HG02763 (cell line): ENCODE data around the gene COL4A1.

Experiments used
- ATAC-seq: cut with Tn5 transposase; IDR thresholded peaks from one replicate; pipeline ENCODE4 v1.9.1; 2021; ENCODE audit warnings: mild to moderate bottlenecking, moderate library complexity; ENCODE audit not compliant: unreplicated experiment

Gene COL4A1

DNA sequence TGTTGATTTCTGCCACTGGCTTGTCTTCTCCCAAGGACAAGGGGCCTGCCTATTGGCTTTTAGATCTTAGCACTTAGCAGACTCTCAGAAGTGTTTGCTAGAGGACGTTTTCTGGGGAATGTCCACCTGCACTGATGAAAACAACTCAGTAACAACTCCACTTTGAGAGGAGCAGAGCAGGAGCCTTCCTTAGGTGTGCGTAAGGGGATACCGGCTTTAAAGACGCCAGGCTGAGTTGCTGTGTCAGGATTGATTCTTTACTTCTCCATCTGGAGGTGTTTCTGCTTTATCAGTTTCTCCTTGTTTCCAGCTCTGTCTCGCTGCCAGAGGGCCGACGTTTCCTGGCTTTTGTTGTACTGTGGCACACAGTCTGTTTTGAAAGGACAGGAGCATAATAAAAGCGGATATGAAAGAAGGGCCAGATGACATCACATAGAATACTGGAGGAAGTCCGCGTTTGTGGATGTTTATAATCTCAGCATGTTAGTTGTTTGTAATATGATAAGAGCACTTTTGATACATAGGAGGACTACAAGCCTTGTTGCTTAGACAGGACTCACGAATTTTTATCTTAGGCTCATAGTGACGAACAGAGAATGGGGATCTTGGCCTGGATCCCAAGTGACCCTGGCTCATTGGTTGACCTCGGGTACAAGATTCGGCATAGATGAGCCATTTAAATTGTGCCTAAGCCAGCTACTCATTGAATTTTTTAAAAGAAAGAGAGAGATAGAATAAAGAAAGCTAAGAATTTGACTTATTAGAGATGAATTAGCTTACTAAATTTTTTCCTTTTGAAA, 34.7 kb upstream of the COL4A1 start:
- no peak for ATAC-seq

DNA sequence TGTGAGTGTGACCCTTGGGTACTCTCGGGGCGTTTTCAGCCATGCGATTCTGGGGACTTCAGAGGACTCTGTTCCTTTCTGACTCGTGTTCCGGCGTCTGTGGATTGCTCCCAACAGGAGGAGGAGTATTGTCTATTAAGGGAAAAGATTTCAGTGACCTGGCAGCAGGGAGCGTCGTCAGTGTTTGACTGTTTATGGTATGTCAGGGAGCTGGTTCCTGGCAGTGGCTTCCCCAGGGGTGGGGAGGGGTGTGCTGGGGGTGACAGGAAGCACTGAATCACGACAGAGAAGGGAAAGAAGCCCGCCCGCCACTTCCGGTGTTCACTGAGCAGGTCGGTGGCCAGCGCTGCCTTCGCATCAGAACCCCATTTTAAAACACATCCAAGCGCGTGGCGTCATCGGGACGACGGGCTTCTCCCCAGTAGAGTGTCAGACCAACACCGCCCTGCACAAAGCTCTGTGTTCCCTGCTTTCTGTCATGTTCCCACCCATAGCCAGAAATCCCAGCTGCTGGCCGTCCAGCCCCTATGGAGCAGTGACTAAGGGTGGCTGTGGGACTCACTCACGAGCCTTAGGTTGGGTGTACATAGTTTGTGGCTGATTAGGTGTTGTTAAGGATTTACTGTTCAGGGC, 34.0 kb upstream of the COL4A1 start:
- ATAC-seq: no peak

DNA sequence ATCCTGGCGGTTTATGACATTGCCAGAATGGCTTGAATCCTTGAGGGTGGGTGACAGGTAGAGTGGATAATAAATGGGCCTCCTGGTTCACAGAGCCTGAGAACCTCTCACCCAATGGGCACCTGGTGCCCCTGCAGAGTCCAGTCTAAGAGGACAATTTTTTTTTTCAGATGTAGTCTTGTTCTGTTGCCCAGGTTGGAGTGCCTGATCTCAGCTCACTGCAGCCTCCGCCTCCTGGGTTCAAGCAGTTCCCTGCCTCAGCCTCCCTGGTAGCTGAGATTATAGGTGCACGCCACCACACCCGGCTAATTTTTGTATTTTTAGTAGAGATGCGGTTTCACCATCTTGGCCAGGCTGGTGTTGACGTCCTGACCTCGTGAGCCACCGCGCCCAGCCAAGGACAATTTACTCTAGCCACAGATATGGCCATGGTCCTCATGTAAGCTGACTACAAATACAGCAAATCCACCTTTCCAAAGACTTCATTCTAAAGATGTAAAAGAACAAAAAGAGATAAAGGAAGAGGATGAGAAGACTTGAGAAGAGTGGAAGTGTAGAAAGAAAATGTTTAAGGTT, 33.1 kb upstream of the COL4A1 start:
- ATAC-seq: no peak

DNA sequence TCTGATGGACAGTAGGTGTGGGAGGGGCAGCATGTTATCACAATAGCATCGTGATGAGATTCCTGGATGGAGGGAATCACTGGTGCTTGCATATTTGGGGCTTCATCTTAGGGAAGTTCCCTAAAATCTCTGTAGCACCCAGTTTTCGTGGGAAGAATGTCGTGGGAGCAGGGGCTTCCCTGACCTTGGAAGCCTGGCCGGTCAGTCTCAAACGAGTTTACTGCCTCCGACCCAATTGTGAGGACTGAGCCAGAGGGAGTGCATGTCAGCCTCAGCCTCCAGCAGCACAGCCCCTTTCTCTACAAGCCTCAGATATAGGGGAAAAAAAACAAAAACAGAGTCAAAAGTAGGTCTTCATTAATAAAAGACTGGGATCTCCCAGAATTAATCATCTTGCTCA, 32.3 kb upstream of the COL4A1 start:
- no peak for ATAC-seq

DNA sequence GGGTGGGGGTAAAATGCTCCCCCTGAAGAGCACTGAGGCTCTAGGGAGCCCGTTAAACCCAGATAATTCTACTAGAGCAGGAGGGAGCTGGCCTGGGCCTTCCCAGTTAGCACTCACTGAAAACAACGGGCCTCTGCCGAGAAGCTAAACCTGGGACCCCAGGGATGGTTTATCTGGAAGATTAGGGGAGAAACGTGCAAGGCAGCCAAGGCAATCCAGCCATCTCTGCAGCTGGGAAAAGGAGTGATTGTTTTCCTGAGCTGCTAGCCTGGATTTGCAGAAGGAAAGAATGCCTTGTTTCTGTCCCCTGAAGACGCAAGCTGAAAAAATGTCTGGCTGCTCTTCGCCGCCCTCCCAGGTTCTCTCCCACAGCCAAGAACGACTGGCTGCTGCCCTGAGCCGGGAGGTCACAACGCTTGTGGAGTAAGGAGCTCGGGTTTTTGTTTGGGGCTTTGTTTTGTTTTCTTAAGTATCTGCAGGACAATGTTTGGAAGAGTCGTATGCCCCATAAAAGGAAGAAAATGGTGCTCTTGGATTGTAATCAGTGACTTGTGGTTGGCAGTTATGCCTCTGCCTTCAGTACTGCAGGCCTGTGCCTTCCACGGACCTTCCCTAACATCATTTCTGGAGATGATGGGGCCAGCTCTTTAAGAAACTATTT, 31.6 kb upstream of the COL4A1 start:
- no peak for ATAC-seq

DNA sequence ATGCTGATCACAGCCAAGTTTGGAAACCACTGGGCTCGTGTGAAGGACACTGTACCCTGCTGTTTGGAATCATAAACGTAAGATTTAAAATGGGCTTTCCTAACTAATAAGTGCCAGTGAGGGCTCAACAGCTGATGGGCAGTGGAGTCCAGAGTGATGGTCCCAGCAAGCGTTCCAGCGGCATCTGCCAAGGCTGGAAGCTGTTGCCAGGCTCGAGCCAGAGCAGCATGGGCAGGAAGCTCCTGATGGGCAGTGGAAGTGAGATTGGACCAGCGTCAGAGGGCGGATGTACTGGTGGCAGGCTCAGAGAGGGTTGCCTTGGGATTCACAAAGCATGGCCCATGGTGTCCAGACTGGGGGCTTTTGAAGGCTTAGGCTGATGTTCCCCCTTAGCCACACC, 30.3 kb upstream of the COL4A1 start:
- no peak for ATAC-seq

DNA sequence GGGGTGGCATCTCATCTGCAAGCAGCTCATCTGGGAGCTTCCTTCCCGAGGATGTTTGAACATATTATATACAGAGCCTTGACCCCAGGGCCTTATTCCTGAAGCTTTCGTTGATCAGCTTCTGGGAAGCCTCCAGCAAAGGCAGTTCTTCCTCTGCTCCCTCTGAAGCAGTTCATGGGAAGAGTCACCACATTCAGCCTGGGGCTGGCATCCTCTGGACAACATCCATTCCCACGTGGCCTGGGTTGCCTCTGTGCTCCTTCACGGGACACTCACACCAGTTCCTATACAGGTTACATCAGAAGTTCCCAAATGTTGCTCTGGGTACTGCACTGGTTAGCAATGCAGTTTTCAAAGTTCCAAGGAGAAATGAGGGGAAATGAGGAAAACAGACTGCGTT, 29.7 kb upstream of the COL4A1 start:
- ATAC-seq: no peak

DNA sequence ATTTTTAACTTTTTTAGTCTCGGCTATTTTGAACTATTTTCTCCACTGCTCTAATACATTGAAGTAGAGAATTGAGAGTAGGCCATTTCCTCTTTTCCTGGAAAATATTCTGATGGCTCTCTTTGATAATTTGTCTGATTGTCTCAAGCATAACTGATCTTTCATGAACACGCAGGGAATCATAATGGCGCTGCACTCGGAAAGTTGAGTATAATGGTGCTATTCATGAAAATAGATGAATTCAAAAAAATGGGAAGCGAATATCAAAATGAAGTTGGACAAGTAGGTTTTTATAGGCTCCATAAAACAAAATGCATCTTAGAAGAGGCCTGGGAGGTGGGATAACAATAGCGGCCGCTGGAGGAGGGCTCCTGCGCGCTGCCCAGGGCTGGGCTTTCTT, 29.2 kb upstream of the COL4A1 start:
- no peak for ATAC-seq

DNA sequence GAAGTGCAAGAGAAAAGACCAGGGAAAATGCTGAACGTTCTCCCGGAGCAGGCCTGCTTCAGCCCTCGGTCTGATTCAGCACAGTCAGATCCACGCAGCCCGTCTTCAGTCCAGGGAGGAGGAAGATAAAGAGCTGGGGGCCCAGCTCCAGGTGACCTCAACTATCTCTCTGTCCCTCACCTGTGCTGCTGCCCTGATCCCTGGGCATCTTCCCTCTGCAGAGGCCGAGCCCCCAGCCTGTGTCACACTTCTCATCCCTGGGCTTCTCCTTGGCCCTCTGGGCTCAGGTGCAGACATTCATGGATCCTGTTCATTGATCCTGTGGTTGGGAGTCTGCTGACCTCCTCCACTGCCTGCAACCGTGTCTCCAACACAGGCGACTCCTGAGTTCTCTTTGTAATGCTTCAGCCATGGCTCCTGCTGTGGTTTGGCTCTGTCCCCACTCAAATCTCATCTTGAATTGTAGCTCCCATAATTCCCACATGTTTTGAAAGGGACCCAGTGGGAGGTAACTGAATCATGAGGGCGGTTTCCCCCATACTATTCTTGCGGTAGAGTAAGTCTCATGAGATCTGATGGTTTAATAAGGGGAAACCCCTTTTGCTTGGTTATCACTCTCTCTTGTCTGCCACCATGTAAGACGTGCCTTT, 28.0 kb upstream of the COL4A1 start:
- ATAC-seq: no peak

DNA sequence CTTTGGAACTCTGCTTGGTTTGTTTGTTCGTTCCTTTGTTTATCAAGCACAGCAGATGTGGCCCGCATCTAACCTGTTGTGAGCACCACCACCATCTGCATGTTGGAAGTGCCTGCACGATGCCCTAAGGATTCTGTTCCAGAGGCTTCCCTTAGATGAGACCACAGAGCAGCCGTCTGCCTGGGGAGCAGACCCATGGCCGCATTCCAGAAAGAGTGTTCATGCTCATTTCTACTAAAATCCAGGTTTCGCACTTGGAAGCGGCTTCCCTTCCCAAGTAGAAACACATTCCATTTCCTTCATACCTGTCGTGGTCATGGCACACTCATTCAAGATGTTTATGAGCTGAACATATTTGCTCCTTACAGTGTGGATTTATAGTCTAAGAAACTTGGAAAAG, 27.3 kb upstream of the COL4A1 start:
- no peak for ATAC-seq

DNA sequence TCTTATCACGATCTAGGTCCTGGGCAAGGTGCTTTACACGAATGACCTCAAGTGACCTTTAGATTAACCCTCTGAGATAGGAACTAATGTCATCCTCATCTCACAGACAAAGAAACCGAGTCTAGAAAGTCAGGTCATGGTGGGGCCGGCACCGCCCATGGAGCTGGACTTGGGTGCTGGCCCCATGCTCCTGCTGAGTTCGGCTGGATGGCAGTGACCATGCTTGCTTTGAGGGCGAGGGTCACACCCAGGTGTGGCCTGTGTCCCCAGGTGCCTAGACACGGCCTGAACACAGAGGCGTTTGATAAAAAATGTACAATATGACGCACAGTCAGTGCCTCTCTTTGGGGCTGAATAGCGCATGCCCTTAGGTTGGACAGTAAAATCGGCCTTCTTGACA, 26.9 kb upstream of the COL4A1 start:
- no peak for ATAC-seq

DNA sequence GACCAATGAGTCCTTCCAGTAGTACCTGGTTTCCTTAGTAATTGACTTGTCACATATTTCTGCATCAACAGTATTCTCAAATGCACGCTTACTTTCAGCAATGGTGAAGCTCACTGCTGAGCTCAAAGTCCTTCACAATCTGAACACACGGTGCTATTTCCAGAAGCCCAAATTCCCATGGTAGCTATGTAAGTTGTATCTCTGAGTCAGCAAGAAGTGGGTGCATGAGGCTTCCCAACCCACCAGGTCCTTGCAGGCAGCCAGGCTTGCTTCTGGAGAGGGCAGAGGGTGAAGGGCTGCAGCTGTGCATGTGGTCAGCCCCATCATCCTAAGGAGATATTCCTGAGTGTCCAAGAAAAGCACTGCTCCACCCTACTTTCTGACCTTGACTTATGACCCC, 25.8 kb upstream of the COL4A1 start:
- ATAC-seq: no peak

DNA sequence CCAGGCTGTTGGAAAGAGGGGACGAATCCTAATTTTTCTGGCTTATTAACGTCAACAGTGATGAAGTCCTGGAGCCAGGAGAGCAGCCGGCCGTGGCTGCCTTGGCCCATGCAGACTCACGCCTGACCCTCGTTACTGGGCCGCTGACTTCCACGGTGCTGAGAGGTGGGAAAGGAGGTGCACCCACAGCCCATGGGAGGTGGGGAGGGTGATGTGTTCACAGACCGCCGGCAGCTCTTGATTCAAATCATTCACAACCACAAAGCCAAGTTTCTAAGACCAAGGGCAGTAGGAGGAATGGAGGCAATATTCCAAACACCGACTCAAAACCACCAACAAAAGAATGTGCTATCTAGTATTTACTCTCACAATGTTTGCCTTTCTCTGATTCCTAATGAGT, 24.4 kb upstream of the COL4A1 start:
- no peak for ATAC-seq

DNA sequence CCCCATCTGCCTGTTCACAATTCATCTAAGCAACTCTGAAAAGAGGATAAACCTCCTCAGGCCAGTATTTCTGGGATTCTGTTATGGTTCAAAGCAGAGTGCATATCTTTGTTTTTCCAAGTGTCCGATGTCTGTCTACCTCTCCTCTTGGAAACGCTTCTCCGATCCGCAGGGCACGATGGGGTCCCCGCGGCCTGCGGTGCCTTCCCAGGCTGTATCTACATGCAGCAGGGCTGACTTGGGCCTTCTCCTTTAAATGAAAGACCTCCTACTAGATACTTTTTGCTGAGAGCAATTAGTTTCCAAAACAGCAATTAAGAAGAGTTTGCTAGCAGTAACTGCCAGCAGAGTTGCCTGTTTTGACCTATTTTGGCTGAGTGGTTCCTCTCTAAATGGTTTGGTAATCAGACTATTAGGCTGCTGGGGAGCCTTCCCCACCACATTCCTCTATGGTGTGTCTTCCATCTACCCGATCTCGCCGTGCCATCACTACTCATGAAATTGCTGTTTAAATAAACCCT, 23.6 kb upstream of the COL4A1 start:
- no peak for ATAC-seq

DNA sequence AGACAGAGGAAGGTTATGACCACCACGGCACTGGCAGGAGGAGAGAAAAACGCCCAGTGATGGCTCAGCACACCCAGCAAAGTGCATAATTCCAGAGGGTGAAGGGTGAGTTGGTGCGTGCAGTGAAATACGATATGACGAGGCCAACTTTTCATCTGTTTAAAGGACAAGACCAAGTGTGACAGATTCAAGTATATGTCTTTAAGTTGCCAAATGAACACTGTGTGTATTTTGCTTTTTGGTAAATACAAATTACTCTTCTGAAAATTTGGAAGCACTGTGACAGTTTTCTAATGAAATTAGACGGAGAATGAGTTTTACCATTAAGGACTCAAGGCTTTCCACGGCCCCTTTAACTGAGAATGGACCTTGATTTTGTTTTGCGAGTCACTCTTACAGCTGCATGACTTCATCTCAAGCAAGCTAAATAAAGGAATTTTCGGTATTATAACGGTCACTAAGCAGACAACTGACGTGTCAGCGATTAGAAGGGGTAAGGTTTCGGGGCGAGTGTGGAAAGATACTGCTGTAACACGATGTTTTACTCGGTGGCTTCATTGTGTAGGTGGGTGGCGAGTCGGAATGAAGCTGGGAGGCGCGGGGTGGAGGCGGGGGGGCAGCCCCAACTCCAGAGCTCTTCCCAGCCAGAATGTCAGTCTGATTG, 23.0 kb upstream of the COL4A1 start:
- ATAC-seq: no peak

DNA sequence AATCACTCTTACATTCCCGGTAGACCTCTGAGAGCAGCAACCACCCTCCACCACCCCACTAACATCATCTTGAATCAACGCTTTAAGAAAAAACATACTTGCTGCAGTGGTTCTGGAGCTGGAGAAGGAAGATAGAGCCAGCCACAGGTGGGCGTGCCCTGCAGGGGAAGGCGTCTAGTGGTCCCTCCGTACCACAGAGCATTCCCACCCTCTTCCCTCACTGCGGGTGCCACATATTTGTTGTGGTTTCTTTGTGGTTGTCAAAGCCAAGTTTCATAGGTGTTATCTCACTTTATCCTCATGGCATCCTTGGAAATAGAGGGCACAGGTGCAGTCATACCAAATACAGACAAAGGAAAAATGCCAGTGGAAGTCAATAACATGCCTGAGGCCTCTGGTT, 22.3 kb upstream of the COL4A1 start:
- no peak for ATAC-seq

DNA sequence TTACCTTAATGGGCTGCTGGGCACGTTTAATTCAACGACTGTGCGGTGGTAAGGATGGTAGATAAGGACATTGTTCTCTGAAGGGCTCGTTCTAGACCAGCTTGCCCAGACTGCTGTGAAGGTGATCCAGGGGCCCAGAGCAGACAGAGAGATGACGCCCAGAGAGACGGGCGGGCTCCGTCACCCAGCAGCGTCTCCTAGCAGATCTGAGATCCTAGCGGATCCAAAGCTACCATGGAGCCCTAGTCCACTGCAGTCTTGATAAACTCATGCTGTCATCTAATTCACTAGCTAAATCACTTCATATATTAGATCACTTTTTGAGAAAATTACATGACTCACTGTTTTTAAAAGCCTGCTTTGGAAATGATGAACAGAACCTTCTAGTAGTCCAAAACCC, 21.6 kb upstream of the COL4A1 start:
- no peak for ATAC-seq

DNA sequence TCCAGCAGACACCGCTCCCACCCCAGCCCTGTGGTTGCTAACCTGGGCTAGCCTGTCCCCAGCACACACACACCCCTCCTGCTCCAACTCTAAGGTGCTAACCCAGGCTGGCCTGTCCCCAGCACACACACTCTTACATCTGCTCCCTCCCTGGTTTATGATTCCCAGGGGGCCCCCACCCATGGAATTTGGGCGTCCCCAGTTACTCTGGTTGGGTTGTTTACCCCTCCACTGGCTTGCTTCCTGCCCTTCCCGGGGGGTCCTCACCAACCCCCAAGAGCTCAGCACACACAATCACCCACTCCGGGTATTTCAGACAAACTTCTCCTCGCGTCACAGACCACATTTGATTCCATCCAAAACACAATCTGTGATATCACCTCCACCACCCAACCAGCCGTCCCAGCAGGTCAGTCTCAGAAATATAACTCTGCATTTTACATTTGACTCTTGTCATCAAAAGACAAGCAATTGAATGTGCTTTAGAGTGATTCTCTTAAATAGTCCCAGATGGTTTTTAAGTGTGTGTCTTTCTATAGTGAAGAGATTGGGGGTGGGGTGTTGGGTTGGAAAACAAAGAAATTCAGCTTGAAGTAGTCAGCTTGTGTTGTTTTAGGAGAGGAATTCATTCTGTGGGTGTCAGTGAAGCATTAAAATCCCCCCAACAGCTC, 20.2 kb upstream of the COL4A1 start:
- no peak for ATAC-seq

DNA sequence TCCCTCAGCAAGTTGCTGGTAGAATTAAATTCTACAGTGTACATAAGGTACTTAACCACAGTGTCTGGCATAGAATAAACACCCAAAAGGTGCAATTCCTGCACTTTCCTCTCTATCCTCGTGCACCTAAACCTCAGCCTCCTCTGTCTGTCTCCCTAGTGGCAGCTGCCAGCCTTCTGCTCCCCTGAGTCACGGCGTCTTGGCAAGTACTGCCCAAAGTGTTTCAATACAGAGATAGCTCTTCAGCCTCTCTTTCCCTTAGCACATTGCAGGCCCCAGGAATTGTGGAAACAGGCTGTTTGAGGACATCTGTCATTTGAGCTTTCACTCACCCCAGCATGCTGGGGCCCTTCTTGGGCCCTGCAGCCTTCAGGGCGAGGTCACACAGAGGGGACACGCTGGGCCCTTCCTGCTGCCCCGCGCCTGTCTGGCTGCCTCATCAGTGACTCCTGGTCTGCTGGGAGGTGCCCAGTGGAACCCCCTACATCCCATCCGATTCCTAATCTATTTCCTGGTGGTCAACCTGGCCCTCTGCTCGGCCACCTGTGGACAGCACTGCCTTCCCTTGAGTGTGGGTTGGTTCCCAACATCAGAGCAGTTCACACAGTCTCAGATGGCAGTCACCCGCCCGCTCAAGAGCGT, 19.4 kb upstream of the COL4A1 start:
- no peak for ATAC-seq
